Activated CD8-positive, alpha-beta memory T cell treated with anti-CD3 and anti-CD28 coated beads for 48 hours (primary cell): ENCODE results near the gene GNG7.

Experiments used
- DNase-seq, 3 experiments: peaks; one replicate each; pipeline ENCODE4 v3.0.0-alpha.2; 2020; ENCODE audit warnings: low read depth in 2 of 3, low spot score in 2 of 3

Gene GNG7

GRCh38 chr19:2490659-2491058, 211.8 kb downstream of the GNG7 start:
- no peak for DNase-seq

GRCh38 chr19:2488942-2489731, 213.4 kb downstream of the GNG7 start:
- DNase-seq: no peak

GRCh38 chr19:2488405-2488941, 214.0 kb downstream of the GNG7 start:
- DNase-seq: no peak

- DNase-seq: no peak
These were observed 214.7 kb downstream of the GNG7 start for GRCh38 chr19:2487842-2488241.

- DNase-seq: no peak
These were observed 215.4 kb downstream of the GNG7 start for GRCh38 chr19:2487090-2487489.

GRCh38 chr19:2485428-2485827, 217.1 kb downstream of the GNG7 start:
- no peak for DNase-seq

- DNase-seq: no peak
These were observed 218.1 kb downstream of the GNG7 start for GRCh38 chr19:2484178-2484937.

GRCh38 chr19:2483484-2484151, 218.9 kb downstream of the GNG7 start:
- DNase-seq: no peak

- DNase-seq: no peak
These were observed 219.4 kb downstream of the GNG7 start for GRCh38 chr19:2483084-2483483.

GRCh38 chr19:2482354-2483038, 220.0 kb downstream of the GNG7 start:
- no peak for DNase-seq

- DNase-seq: no peak
These were observed 221.0 kb downstream of the GNG7 start for GRCh38 chr19:2481466-2481865.

- DNase-seq: no peak
These were observed 222.8 kb downstream of the GNG7 start for GRCh38 chr19:2479556-2480194.

- DNase-seq: peak; percentile 16 to 73 (median 54)
These were observed 223.5 kb downstream of the GNG7 start for GRCh38 chr19:2478756-2479555.

- peak in 1 of 3 experiments; percentile 13 for DNase-seq
These were observed 224.2 kb downstream of the GNG7 start for GRCh38 chr19:2478278-2478755.

GRCh38 chr19:2477732-2478191, 224.7 kb downstream of the GNG7 start:
- no peak for DNase-seq

- DNase-seq: no peak
These were observed 225.3 kb downstream of the GNG7 start for GRCh38 chr19:2477141-2477710.

- peak; percentile 46 to 74 (median 67) for DNase-seq
These were observed 225.9 kb downstream of the GNG7 start for GRCh38 chr19:2476451-2477140.

- DNase-seq: peak; percentile 93 to 98 (median 96)
These were observed 226.6 kb downstream of the GNG7 start, which contains the start of gene GADD45B for GRCh38 chr19:2475702-2476450. Gene GADD45B (plus strand): TSS chr19:2476127. CDS start chr19:2476359, 232 bp downstream.
